HepG2 (cell line): Measurements from ENCODE around the gene C18orf54. TPM values are rescaled to one million over a fixed set of nuclear protein-coding genes. Genes with fewer than 3 reads are reported as not detected.

ENCODE experiments used
- ATAC-seq: fragments of 200-7000 bp; cut with Tn5 transposase; 3 replicates; pipeline ENCODE4 v1.9.1; 2020; ENCODE audit warnings: mild to moderate bottlenecking, moderate library complexity
- BruUV-seq: library from RNA; stranded (reverse); fragments of 400-500 nt; replicated peaks from 2 replicates; lab custom pipeline; 2021; lab: Mats Ljungman, UMichigan
- CTCF ChIA-PET: fragments of 300-600 bp; formaldehyde crosslinking; extraction: SDS; loops from one replicate; lab custom pipeline; 2021; ENCODE audit warnings: low total read pairs, inconsistent platforms, low intra/inter-chr PET ratio; lab: Yijun Ruan, JAX
- POLR2A ChIA-PET: fragments of 350-600 bp; sonication (Branson Sonifier 250); formaldehyde crosslinking; loops from one replicate; lab custom pipeline; 2020; ENCODE audit warnings: antibody characterized with exemption, inconsistent platforms; lab: Yijun Ruan, JAX
- DNase-seq: peaks from one replicate; pipeline ENCODE4 v3.0.0-alpha.2; 2015; ENCODE audit warnings: low spot score
- FAIRE-seq: peaks from 3 replicates; lab custom pipeline; 2011; peaks lifted over from hg19 to GRCh38; lab: Jason Lieb, UNC
- H2AFZ ChIP-seq: one replicate; pipeline ENCODE4 v1.6.1; 2011; ENCODE audit warnings: low read length, inconsistent platforms
- H3K27ac ChIP-seq: fragments of 300-600 bp; 3 replicates; pipeline ENCODE4 v1.8.0; 2011; ENCODE audit warnings: mixed run types, mild to moderate bottlenecking, mixed read lengths, low read length, inconsistent platforms; ENCODE audit not compliant: insufficient read depth; ENCODE audit errors: extremely low read length
- H3K27me3 ChIP-seq, 2 experiments: fragments of 200-600 bp in 1 of 2; 2 replicates in 1 of 2; 3 replicates in 1 of 2; pipeline versions ENCODE4 v1.6.0 to v1.8.0; 2011; ENCODE audit warnings: low read length in 2 of 2, mild to moderate bottlenecking in 2 of 2, moderate library complexity in 2 of 2, inconsistent platforms in 1 of 2; ENCODE audit not compliant: insufficient read depth in 2 of 2, control insufficient read depth in 1 of 2
- H3K36me3 ChIP-seq, 2 experiments: fragments of 200-600 bp in 1 of 2; replicated peaks in 1 of 2; 2 replicates in 1 of 2; 3 replicates in 1 of 2; pipeline versions ENCODE4 v1.5.1 to v1.8.0; 2011; ENCODE audit warnings: low read length in 2 of 2, inconsistent platforms in 1 of 2; ENCODE audit not compliant: insufficient read depth in 2 of 2, control insufficient read depth in 1 of 2
- H3K4me1 ChIP-seq: 2 replicates; pipeline ENCODE4 v1.5.1; 2012; ENCODE audit warnings: low read length, inconsistent platforms; ENCODE audit not compliant: insufficient read depth
- H3K4me2 ChIP-seq: 2 replicates; pipeline ENCODE4 v1.6.0; 2011; ENCODE audit warnings: low read depth, low read length, inconsistent platforms
- H3K4me3 ChIP-seq, 3 experiments: fragments of 200-600 bp in 1 of 3; sonication (generic), shearing (Covaris generic) in 1 of 3; replicated peaks in 1 of 3; 2 replicates each; pipeline ENCODE4 v1.5.1; 2011 to 2016; ENCODE audit warnings: low read length in 3 of 3, inconsistent platforms in 2 of 3, low read depth in 2 of 3, mild to moderate bottlenecking in 2 of 3, control low read depth in 1 of 3, mixed read lengths in 1 of 3; ENCODE audit not compliant: insufficient read depth in 1 of 3
- H3K79me2 ChIP-seq: one replicate; pipeline ENCODE4 v1.6.1; 2011; ENCODE audit warnings: low read length, inconsistent platforms; ENCODE audit not compliant: insufficient read depth
- H3K9ac ChIP-seq: 2 replicates; pipeline ENCODE4 v1.6.0; 2011; ENCODE audit warnings: mild to moderate bottlenecking, low read depth, low read length, inconsistent platforms; ENCODE audit not compliant: insufficient read depth
- H3K9me3 ChIP-seq: 2 replicates; pipeline ENCODE4 v1.5.1; 2012; ENCODE audit warnings: mild to moderate bottlenecking, low read length
- H4K20me1 ChIP-seq: 2 replicates; pipeline ENCODE4 v1.6.0; 2011; ENCODE audit warnings: inconsistent platforms, mild to moderate bottlenecking, low read length, moderate library complexity; ENCODE audit not compliant: insufficient read depth
- MEIS1 ChIP-seq: sonication (generic); formaldehyde crosslinking; IDR thresholded peaks from 2 replicates; pipeline ENCODE4 v1.9.0; 2021; ENCODE audit warnings: mild to moderate bottlenecking, missing genetic modification reagents, moderate library complexity, borderline replicate concordance
- RFXANK ChIP-seq: IDR thresholded peaks from 2 replicates; pipeline ENCODE4 v1.6.1; 2016
- SOX13 ChIP-seq, 3 experiments: fragments of 450-650 bp in 1 of 3; sonication (generic) in 1 of 3; formaldehyde crosslinking in 1 of 3; IDR thresholded peaks in 2 of 3; conservative IDR thresholded peaks in 1 of 3; 2 replicates each; pipeline versions ENCODE4 v1.5.0 to v1.6.1; 2016 to 2020; ENCODE audit warnings: antibody characterized with exemption in 1 of 3, mild to moderate bottlenecking in 1 of 3, missing compliant biosample characterization in 1 of 3, missing genetic modification reagents in 1 of 3, moderate library complexity in 1 of 3
- TRIM22 ChIP-seq: fragments of 450-650 bp; IDR thresholded peaks from 2 replicates; pipeline ENCODE4 v1.6.1; 2017
- ZNF354B ChIP-seq: sonication (generic); formaldehyde crosslinking; IDR thresholded peaks from 2 replicates; pipeline ENCODE4 v1.8.0; 2022; ENCODE audit warnings: mild to moderate bottlenecking, missing genetic modification reagents
- ZNF446 ChIP-seq: sonication (generic); formaldehyde crosslinking; IDR thresholded peaks from 2 replicates; pipeline ENCODE4 v1.5.0; 2020; ENCODE audit warnings: mild to moderate bottlenecking, missing genetic modification reagents
- ZNF543 ChIP-seq: sonication (generic); formaldehyde crosslinking; IDR thresholded peaks from 2 replicates; pipeline ENCODE4 v1.4.0; 2020; ENCODE audit warnings: mild to moderate bottlenecking, missing genetic modification reagents
- ZNF557 ChIP-seq: sonication (generic); formaldehyde crosslinking; IDR thresholded peaks from 2 replicates; pipeline ENCODE4 v1.4.0; 2020; ENCODE audit warnings: missing genetic modification reagents
- WGBS: methylation state at CpG from one replicate; pipeline ENCODE4 v1.1.6; 2017; ENCODE audit warnings: low lambda C conversion rate; 5-methylcytosine and 5-hydroxymethylcytosine counted together
- in situ Hi-C: cut with HindIII; loops from 2 replicates; pipeline ENCODE4 v1.10.0; 2017; ENCODE audit warnings: low pct_unique_long_range_greater_than_20kb; ENCODE audit not compliant: extremely low pct_ligation_motif_present
- intact Hi-C: fragments of 100-400 bp; cut with micrococcal nuclease; formaldehyde crosslinking; loops from one replicate; pipeline ENCODE4 v1.10.0; 2022; ENCODE audit not compliant: unreplicated experiment
- polyA plus RNA-seq, 8 experiments: library from polyadenylated mRNA; depleted of rRNA in 3 of 8; stranded (reverse) in 7 of 8; unstranded in 1 of 8; fragments of >200 nt; fragmentation: Illumina TruSeq in 4 of 8; extraction: Trizol in 4 of 8; gene quantifications; 2 replicates each; pipeline versions ENCODE4 v1.2.1 to v1.2.3, GENCODE V29; 2011 to 2016; ENCODE audit warnings: low read depth in 4 of 8, missing spikeins in 1 of 8, mixed read lengths in 1 of 8; ENCODE audit not compliant: insufficient read depth in 1 of 8
- total RNA-seq, 5 experiments: library from RNA; depleted of rRNA; stranded (reverse); fragments of >200 nt; fragmentation: Illumina TruSeq; extraction: Trizol; gene quantifications; 2 replicates each; pipeline ENCODE4 v1.2.3, GENCODE V29; 2016; ENCODE audit warnings: low read depth in 1 of 5
- TF ChIP-seq, protein P1 (sequence below): IDR thresholded peaks from 2 replicates; pipeline ENCODE4 v1.6.1; 2016
- TF ChIP-seq, protein P2 (sequence below): sonication (generic); formaldehyde crosslinking; IDR thresholded peaks from 2 replicates; pipeline ENCODE4 v1.5.0; 2020; ENCODE audit warnings: mild to moderate bottlenecking, missing genetic modification reagents

The C18orf54 gene
- total and polyA plus RNA-seq, 2 of the 13 experiments (the other 11 are each of a cell fraction or from before 2014, with no cell fraction given), result 1.8 to 2.5 TPM

- CTCF ChIA-PET, result no interaction called here
- H3K4me2 ChIP-seq, result no peak overlapping the region
- no TSS peak for BruUV-seq
- TF ChIP-seq, protein P1, sequence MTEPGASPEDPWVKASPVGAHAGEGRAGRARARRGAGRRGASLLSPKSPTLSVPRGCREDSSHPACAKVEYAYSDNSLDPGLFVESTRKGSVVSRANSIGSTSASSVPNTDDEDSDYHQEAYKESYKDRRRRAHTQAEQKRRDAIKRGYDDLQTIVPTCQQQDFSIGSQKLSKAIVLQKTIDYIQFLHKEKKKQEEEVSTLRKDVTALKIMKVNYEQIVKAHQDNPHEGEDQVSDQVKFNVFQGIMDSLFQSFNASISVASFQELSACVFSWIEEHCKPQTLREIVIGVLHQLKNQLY (CRISPR knock-in tag), result no peak
- TF ChIP-seq ZNF557 (CRISPR knock-in tag) (no peak), MEIS1 (CRISPR knock-in tag) (no peak), ZNF354B (no peak), RFXANK (no peak), SOX13 (IDR thresholded peaks at IDR 0.05) (no peak), SOX13 (CRISPR knock-in tag; conservative IDR thresholded peaks at IDR 0.05 in 1 of 2, IDR thresholded peaks at IDR 0.05 in 1 of 2) (no peak), ZNF446 (CRISPR knock-in tag) (no peak), TRIM22 (no peak), ZNF543 (no peak)
- TF ChIP-seq, protein P2, sequence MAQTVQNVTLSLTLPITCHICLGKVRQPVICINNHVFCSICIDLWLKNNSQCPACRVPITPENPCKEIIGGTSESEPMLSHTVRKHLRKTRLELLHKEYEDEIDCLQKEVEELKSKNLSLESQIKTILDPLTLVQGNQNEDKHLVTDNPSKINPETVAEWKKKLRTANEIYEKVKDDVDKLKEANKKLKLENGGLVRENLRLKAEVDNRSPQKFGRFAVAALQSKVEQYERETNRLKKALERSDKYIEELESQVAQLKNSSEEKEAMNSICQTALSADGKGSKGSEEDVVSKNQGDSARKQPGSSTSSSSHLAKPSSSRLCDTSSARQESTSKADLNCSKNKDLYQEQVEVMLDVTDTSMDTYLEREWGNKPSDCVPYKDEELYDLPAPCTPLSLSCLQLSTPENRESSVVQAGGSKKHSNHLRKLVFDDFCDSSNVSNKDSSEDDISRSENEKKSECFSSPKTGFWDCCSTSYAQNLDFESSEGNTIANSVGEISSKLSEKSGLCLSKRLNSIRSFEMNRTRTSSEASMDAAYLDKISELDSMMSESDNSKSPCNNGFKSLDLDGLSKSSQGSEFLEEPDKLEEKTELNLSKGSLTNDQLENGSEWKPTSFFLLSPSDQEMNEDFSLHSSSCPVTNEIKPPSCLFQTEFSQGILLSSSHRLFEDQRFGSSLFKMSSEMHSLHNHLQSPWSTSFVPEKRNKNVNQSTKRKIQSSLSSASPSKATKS (CRISPR knock-in tag), result no peak
- POLR2A ChIA-PET, result no interaction called here
- no peak overlapping the region for H2AFZ ChIP-seq
- no peaks in the 10 kb centered on the region for H3K36me3 ChIP-seq
- no peaks in the 10 kb centered on the region for H3K4me1 ChIP-seq
- no peak for DNase-seq
- intact Hi-C loops, result no loop called here
- WGBS, result 0% methylated on average over 1 of the region's 1 CpG
- no peak for FAIRE-seq
- H3K27ac ChIP-seq, result no peak overlapping the region
- H3K27me3 ChIP-seq, result no peaks in the 10 kb centered on the region
- no peak overlapping the region for H3K9ac ChIP-seq
- H4K20me1 ChIP-seq, result no peaks in the 10 kb centered on the region
- H3K4me3 ChIP-seq, result no peak overlapping the region
- no peaks in the 10 kb centered on the region for H3K9me3 ChIP-seq
- H3K79me2 ChIP-seq, result no peaks in the 10 kb centered on the region
- ATAC-seq, result no peak
- in situ Hi-C loops, result no loop called here
These were observed 54.1 kb downstream of the C18orf54 start for GRCh38 chr18:54411781-54412180.
